ENCODE data around the gene IL17RD. TPM values are rescaled to one million over a fixed set of nuclear protein-coding genes. Genes with fewer than 3 reads are reported as not detected.

The IL17RD gene
- total RNA-seq, 2 experiments from 2014 or later = not detected

DNA sequence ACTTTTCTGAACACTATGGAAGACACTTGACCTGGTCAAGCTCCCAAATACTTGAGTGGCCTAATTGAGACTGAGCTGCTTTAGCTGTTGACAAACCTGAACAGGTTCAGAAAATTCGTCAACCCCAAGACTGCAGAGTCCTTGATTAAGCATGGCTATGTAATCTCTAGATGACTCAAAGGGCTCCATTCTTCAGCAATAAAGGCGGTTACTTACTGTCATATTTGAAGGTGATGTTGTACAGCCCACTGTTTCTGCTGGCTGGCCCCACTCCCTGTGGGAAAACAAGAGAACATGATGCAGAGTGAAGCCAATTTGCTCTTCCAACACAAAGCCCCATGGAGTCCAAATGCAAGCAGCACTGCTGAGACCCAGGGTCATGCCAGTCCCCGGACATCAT is 45.1 kb downstream of the IL17RD start:
- ATAC-seq (no peak), DNase-seq (no peak)
- Mint-ChIP-seq H3K4me1 (ENCODE audit: low read depth) (no peaks in the 10 kb centered on the region), H3K36me3 (ENCODE audit: low read depth) (no peaks in the 10 kb centered on the region), H3K9me3 (no peaks in the 10 kb centered on the region), H3K27me3 (peaks cover 3% of the 10 kb centered on the region), H3K4me3 (no peak overlapping the region), H3K27ac (no peak overlapping the region)
- CTCF ChIA-PET = no interaction called here
- intact Hi-C loops (cut with micrococcal nuclease) = no loop called here
- POLR2A ChIA-PET = no interaction called here
- no peak for TF ChIP-seq CTCF (IDR thresholded peaks at IDR 0.05)

- Mint-ChIP-seq H3K36me3 (ENCODE audit: low read depth) (no peaks in the 10 kb centered on the region), H3K4me1 (ENCODE audit: low read depth) (no peaks in the 10 kb centered on the region), H3K9me3 (no peaks in the 10 kb centered on the region), H3K4me3 (no peak overlapping the region), H3K27me3 (peaks cover 3% of the 10 kb centered on the region), H3K27ac (no peak overlapping the region)
- intact Hi-C loops (cut with micrococcal nuclease) = no loop called here
- ChIA-PET CTCF (interaction anchor here (1.4 to 1.5 kb wide), 2 partner anchors 17 to 18 kb away, joined by 3 to 4 read pairs; no protein-coding TSS in a partner anchor), POLR2A (no interaction called here)
- DNase-seq = no peak
- no peak for TF ChIP-seq CTCF (IDR thresholded peaks at IDR 0.05)
- ATAC-seq = no peak
These were observed 46.9 kb downstream of the IL17RD start for GRCh38 chr3:57118254-57118653.

DNA sequence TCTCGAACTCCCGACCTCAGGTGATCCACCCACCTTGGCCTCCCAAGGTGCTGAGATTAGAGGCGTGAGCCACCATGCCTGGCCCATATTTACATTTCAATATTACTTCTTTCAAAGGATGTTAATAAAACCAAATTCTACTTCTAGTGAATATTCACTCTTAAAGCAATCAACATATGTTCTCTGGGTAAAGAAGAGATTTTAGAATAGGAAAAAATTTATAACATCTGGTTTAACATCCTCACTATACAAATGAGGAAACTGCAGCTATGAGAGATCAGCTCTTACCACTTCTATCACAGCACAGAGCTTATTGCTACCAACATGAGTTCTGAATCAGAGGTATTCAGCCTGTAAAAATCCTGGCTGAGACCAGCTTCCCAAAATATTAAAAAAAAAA is 48.7 kb downstream of the IL17RD start:
- Mint-ChIP-seq H3K4me1 (ENCODE audit: low read depth) (peaks cover 2% of the 10 kb centered on the region), H3K27ac (no peak overlapping the region), H3K4me3 (no peak overlapping the region), H3K36me3 (ENCODE audit: low read depth) (no peaks in the 10 kb centered on the region), H3K27me3 (peaks cover 2% of the 10 kb centered on the region), H3K9me3 (no peaks in the 10 kb centered on the region)
- ChIA-PET POLR2A (no interaction called here), CTCF (interaction anchor here (1.1 kb wide), 1 partner anchor 17 kb away, joined by 3 read pairs; no protein-coding TSS in a partner anchor)
- TF ChIP-seq CTCF (IDR thresholded peaks at IDR 0.05) = no peak
- ATAC-seq (no peak), DNase-seq (no peak)
- intact Hi-C loops (cut with micrococcal nuclease) = no loop called here

GRCh38 chr3:57112206-57112605 is 52.9 kb downstream of the IL17RD start:
- Mint-ChIP-seq H3K36me3 (ENCODE audit: low read depth) (no peaks in the 10 kb centered on the region), H3K27ac (no peak overlapping the region), H3K27me3 (no peaks in the 10 kb centered on the region), H3K9me3 (no peaks in the 10 kb centered on the region), H3K4me3 (no peak overlapping the region), H3K4me1 (ENCODE audit: low read depth) (peaks cover 2% of the 10 kb centered on the region)
- DNase-seq (peak; percentile 13), ATAC-seq (no peak)
- intact Hi-C loops (cut with micrococcal nuclease) = no loop called here
- TF ChIP-seq CTCF (IDR thresholded peaks at IDR 0.05) = no peak
- ChIA-PET POLR2A (no interaction called here), CTCF (interaction anchor here (0.6 to 3.7 kb wide), 6 partner anchors 12 to 710 kb away, joined by 3 to 21 read pairs (median 3); no protein-coding TSS in a partner anchor)

DNA sequence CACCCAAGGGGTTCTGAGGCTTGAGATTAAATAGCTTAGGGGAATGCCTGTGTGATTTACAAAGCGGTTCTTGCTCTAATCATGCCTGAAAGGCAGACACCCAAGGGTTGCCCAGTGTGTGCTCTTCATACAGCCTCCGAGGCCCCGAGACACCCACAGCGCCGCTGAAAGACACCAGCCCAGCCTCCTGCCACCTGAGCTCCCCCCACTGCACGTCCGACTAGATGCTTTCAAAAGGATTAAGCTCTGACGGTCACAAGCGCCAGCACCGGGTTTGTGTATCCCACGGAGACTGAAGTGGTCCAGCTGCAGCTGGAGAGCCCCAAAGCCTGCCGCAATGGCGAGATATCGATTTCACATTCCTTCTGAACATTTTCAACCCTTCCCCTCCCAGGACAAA is 54.4 kb downstream of the IL17RD start:
- intact Hi-C loops (cut with micrococcal nuclease) = no loop called here
- H3K27ac Mint-ChIP-seq = no peak overlapping the region
- POLR2A ChIA-PET = interaction anchor here (1.6 kb wide), 1 partner anchor 10 kb away, joined by 4 read pairs; no protein-coding TSS in a partner anchor
- no peak for ATAC-seq
- H3K27me3 Mint-ChIP-seq = no peaks in the 10 kb centered on the region
- no peak overlapping the region for H3K4me3 Mint-ChIP-seq
- no peak for DNase-seq
- CTCF ChIA-PET = interaction anchor here (1.4 to 3.7 kb wide), 3 partner anchors 10 to 116 kb away, joined by 3 to 21 read pairs (median 4); no protein-coding TSS in a partner anchor
- TF ChIP-seq CTCF (IDR thresholded peaks at IDR 0.05) = no peak
- H3K9me3 Mint-ChIP-seq = no peaks in the 10 kb centered on the region
- no peaks in the 10 kb centered on the region for H3K36me3 Mint-ChIP-seq (ENCODE audit: low read depth)
- peaks cover 2% of the 10 kb centered on the region for H3K4me1 Mint-ChIP-seq (ENCODE audit: low read depth)
